NT2/D1 (cell line): ENCODE results near the gene RHOT2.

Experiments
- YY1 ChIP-seq: IDR thresholded peaks from 2 replicates; pipeline ENCODE4 v1.6.1; 2011; ENCODE audit not compliant: insufficient read length, insufficient read depth
- ZNF274 ChIP-seq: IDR thresholded peaks from 2 replicates; pipeline ENCODE4 v1.6.1; 2011; ENCODE audit warnings: mild to moderate bottlenecking, low read depth, low read length

DNA sequence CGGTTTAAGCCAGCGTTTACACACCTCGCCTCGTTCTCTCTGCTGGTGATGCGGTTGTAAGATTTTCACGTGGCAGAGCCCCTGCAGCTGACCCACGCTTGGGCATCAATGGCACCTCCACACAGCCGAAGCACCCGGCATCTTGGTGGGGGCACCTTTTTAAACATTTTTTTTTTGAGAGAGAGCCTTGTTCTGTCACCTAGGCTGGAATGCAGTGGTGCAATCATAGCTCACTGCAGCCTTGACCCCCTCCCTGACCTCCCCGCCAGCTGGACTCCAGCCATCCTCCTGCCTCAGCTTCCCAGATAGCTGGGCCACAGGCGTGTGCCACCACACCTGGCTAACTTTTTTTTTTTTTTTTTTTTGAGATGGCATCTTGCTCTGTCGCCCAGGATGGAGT is 13.9 kb upstream of the RHOT2 start:
- TF ChIP-seq ZNF274 (no peak), YY1 (no peak)
